Dedifferentiated amniotic fluid mesenchymal stem cell (primary cell): ENCODE data around the gene DSC1.
"Not testable (repeated sequence)": the region's sequence is repeated elsewhere in the genome, so short reads cannot be mapped to it uniquely, and the experiment has no call there.

Experiments
- DNase-seq: peaks from one replicate; pipeline ENCODE4 v3.0.0-alpha.2; 2016; ENCODE audit errors: extremely low spot score

Gene DSC1

GRCh38 chr18:31162825-31163435 is at the start of gene DSC1:
DSC1 (minus strand) TSS chr18:31162856; CDS start chr18:31162594, 262 bp downstream.
- no peak for DNase-seq

- DNase-seq = no peak
Observed at GRCh38 chr18:31211047-31211446, 48.4 kb upstream of the DSC1 start.

GRCh38 chr18:31209041-31209440 is 46.4 kb upstream of the DSC1 start:
- DNase-seq = no peak

DNA sequence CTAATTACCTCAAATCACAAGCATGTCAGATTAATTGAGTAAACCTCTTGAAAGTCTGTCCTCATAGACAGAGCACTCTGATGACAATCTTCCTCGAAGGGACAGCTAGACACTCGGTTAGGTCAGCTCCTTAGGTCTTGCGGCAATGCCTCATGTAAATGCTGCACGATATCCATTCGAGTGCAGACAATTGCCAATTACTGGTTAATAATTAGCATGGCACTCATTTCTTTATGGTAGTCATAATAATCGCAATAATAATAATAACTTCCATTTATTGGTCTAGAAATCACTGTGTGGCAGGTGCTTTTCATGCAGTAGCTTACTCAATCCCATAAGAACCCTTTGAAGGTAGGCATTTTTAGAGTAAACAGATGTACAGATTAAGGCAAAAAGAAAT is 44.7 kb upstream of the DSC1 start:
- no peak for DNase-seq

- DNase-seq = no peak
Observed at GRCh38 chr18:31206787-31207381, 44.2 kb upstream of the DSC1 start.

GRCh38 chr18:31206071-31206470 is 43.4 kb upstream of the DSC1 start:
- no peak for DNase-seq

GRCh38 chr18:31205273-31205672 is 42.6 kb upstream of the DSC1 start:
- DNase-seq = no peak

DNA sequence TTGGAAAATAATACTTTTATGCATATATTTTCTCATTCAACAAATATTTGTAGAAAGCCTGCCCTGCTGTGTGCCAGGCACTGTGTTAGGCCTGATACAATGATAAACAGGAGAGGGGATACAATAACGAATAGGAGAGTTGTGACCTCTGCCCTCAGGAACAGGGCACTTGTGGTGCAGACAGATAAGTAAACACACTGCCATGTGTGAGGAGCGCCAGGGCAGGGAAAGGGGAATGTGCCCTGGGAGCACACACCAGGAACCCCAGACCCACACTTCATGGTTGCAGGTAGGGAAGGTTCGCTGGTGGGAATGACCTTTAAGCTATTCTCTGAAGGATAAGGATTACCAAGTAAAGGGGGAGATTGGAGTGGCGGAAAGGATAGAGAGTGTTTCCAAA is 42.2 kb upstream of the DSC1 start:
- no peak for DNase-seq

DNA sequence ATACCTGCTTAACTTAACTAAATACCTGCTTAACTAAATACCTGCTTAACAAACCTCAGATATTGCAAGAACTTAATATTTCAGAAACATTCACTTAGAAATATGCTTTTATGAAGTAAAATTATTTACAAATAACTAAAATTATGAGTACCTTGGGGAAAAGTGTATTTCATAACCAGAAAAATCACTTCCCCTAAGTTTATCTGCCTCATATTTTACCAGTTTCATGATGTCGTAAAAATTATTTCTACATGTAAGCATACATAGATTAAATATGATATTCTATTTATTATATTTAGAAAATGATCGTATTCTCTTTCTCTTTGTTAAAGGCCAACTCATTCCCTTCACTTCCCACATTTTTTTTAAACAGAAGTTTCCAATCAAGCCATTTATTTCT is 41.5 kb upstream of the DSC1 start:
- DNase-seq = no peak

DNA sequence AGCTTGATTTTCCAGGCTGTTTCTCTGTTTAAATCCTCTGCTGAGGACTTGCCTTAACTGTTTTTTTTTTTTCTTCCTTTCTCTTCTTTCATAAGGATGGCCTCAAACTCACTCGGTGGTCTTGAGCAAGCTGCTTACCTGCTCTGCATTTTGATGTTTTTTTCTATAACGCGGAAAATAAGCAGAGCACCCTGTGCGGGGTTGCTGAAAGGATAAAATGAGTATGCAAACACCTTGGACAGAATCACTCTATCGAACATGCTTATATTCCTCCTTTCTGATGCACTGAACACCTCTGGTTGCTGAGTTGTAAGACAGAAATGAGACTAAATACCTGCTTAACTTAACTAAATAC is 41.1 kb upstream of the DSC1 start:
- DNase-seq = no peak

DNA sequence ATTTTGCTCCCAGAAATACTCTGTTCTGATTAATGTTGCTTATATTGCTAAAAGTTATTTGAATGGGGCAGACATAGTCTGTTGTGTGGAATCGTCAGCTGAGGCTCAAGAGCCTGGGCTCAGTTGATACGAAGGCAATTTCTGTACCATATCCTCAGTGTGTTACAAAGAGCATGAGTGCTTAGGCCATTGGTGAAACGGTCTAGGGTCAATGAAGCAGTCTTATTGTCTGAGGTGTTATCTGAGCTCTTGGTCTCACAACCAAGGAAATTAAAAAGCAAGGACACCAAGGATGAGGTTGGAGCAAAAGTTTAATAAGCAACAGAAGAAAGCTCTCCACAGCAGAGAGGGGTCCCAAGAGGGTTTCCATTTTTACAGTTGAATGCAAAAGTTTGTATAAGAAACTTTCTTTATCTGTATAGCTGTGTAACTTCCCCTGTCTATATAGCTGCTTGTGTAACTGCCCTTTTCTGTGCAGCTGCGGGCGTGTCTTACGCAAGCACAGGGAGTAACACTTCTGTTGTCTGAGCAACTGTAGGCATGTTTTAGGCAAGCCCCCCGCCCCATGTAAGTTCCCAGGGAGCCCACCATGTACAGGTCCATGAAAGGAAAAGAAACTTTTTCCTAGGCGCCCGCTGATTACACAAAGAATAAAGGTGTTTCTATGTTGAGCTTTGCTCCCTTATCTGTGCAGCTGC is 40.6 kb upstream of the DSC1 start:
- no peak for DNase-seq

- no peak for DNase-seq
Observed at GRCh38 chr18:31199190-31199769, 36.6 kb upstream of the DSC1 start.

DNA sequence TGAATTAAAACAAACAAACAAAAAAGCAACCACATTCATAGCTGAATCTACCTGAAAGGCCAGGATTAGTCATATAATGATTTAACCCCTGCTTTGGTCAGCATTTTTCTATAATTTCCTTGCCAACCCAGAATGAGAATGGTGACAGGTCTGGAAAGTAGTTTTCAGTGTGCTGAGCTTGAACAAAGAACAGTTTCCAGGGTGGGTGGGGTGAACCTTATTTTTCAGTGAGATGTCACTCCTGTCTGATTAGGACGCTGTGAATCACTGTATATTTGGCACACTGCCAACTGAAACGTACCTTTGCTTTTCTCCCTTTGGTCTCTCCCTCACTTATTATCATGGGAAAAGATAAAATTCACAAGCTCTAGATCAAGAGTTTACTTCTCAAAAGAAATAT is 35.0 kb upstream of the DSC1 start:
- no peak for DNase-seq

GRCh38 chr18:31195063-31195462 is 32.4 kb upstream of the DSC1 start:
- no peak for DNase-seq

DNA sequence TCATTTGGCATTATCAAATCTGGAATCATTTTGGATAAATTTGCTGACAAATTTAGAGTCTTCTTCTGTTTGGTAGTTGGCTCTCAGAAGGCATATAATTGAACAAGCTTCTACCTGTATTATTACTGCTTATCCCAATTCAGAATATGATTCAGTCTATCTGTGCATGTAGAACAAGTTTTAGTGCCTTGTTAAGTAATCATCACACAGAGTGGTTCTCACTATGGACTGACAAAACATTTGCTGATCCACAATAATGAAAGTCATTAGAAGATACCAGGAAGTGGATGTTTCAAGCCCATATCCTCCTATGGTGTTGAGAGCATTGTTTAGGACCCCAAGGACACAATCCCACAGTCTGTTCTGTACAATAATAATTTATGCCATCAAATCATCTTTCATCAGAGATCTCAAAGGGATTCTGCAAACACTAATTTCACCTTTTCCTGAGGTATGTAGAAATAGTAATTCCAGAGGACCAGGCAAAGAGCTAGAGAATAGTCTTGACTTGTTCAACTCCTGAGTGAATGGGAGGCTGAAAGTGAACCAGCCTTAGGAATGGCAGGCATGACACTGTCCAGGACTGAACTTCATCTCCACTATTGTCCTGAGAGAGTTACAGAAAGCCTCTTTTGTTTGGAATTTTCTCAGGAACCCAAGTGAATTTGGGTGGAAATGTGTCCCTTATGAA is 29.6 kb upstream of the DSC1 start:
- DNase-seq = no peak

DNA sequence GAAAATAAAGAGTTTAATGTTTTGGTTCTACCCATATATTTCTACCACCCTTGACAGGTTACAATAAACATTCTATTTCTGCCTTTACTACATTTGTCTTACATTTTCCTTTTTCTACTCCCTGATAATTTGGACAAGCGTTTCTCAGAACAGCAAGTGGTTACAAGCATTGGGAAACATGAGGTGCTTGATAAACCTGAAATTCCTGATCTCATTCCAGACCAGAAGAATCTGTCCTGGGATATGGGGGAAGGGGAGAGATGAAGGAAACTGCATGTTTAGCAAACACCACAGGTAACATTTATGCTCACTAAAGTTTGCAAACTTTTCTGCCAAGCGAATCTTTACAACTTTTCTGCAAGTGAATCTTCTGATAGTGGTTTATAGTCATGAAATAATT is 28.3 kb upstream of the DSC1 start:
- DNase-seq = no peak

- no peak for DNase-seq
Observed at GRCh38 chr18:31189757-31190156, 27.1 kb upstream of the DSC1 start.

- DNase-seq = no peak
Observed at GRCh38 chr18:31185186-31185950, 22.7 kb upstream of the DSC1 start.

GRCh38 chr18:31183302-31183701 is 20.6 kb upstream of the DSC1 start:
- no peak for DNase-seq

DNA sequence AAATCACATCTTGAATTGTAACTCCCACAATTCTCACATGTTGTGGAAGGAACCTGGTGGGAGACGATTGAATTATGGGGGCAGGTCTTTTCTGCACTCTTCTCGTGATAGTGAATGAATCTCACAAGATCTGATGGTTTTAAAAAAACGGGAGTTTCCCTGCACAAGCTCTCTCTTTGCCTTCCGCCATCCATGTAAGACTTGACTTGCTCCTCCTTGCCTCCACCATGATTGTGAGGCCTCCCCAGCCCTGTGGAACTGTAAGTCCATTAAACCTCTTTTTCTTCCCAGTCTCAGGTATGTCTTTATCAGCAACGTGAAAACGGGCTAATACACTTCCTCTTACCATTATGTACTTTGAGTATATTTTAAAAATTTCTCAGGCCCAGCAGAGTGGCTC is 14.7 kb upstream of the DSC1 start:
- DNase-seq = not testable (repeated sequence)

GRCh38 chr18:31176531-31176930 is 13.9 kb upstream of the DSC1 start:
- DNase-seq = no peak
